GM21423 (cell line): Measurements from ENCODE around the gene INPP5B.
A peak's percentile ranks its signal among the peaks of the same experiment; 100 is the strongest.
"Not testable (repeated sequence)": the region's sequence is repeated elsewhere in the genome, so short reads cannot be mapped to it uniquely, and the experiment has no call there.

Experiments used
- ATAC-seq: cut with Tn5 transposase; IDR thresholded peaks from one replicate; pipeline ENCODE4 v1.9.1; 2021; ENCODE audit warnings: mild to moderate bottlenecking, moderate library complexity; ENCODE audit not compliant: unreplicated experiment

The INPP5B gene

GRCh38 chr1:37946703-37947360 is at the start of gene INPP5B:
TSS of gene INPP5B (minus strand) at chr1:37947053. CDS start at chr1:37946308, 745 bp downstream.
- ATAC-seq = peak; percentile 90

- no peak for ATAC-seq
These were observed 49.0 kb upstream of the INPP5B start for GRCh38 chr1:37995751-37996345.

DNA sequence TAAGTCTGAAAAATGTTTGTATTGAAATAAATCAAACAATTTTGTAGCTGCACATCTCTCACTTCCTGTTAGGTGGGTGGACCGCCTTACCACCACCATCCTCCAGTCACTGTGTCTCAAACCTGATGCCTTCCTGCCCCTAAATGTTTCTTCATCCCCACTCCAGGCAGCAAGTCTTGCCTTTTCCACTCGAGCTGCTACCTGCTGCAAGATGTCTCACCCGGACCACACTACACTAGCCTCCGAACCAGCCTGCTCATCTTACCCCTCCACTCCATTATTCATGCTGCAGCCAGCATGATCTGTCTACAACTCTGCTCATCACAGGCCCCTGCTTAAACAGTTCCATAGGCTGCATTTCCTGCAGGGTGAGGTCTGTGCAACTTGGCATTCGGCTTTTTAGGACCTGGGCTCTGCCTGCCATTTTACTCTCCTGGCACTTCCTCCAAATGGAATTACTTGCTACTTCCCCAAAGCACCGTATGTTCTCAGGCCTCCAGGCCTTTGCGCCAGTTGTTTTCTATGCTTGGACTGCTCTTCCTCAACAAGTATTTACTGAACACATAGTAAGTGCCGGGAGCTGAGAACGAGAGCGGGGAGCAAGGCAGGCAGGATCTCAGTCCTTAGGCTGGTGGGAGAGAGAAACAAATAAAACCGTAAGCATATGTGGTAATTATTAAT is 48.2 kb upstream of the INPP5B start:
- ATAC-seq = no peak

GRCh38 chr1:37989361-37989930 is 42.6 kb upstream of the INPP5B start:
- peak; percentile 29 for ATAC-seq

GRCh38 chr1:37987679-37988078 is 40.8 kb upstream of the INPP5B start:
- ATAC-seq = no peak

- no peak for ATAC-seq
These were observed 36.7 kb upstream of the INPP5B start for GRCh38 chr1:37983546-37983945.

DNA sequence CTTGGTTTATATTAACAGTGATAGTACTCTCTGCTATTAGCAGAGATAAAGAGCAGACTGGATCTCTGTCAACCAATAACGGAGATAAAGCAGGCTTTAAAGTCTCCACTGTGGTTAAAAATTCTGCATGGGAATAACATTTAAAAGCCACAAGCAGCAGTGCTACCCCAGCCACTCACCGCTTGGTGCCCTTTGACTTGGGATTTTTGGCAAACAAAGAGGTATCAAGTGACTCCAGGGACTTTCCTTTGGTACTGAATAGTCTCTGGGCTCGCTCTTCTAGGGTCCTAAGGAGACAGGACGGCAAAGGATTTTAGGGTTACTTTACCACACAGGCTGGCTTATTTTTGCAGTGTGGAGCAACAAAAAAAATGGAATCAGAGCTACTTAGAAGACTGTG is 31.7 kb upstream of the INPP5B start:
- no peak for ATAC-seq

GRCh38 chr1:37975083-37975482 is 28.2 kb upstream of the INPP5B start:
- not testable (repeated sequence) for ATAC-seq

- no peak for ATAC-seq
These were observed 27.7 kb upstream of the INPP5B start for GRCh38 chr1:37974567-37974966.

- not testable (repeated sequence) for ATAC-seq
These were observed 26.8 kb upstream of the INPP5B start for GRCh38 chr1:37973684-37974083.

DNA sequence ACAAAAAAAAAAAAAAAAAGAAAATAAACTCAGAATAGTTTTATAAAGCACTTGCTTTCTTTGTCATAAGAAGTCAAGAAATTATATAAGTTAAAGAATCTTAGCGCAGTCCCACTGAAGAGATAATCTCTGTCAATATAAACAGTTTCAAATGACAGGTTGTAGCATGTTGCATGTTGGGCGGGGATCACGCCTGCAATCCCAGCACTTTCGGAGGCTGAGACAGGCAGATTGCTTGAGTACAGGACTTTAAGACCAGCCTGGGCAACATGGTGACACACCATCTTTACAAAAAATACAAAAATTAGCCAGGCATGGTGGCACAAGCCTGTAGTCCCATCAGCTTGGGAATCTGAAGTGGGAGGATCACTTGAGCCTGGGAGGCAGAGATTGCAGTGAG is 18.4 kb upstream of the INPP5B start:
- no peak for ATAC-seq

- not testable (repeated sequence) for ATAC-seq
These were observed 17.3 kb upstream of the INPP5B start for GRCh38 chr1:37964106-37964505.

DNA sequence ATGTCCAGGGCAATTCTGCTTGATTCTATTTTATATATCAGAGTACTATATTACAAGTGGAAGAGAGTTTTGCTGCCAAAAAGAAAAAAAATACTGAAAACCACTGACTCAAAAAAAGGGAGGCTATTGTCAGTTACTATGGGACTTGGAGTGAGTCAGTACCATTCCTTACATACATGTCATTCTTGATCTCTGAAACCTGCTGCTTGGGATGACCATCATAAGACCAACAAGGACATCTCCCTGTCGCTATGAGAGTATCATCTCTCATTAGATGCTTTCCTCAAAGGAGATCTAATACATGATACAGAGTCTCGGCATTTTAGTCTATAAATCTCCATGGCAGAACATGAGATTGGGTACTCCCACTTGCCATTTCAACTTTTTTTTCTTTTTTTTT is 11.8 kb upstream of the INPP5B start:
- ATAC-seq = no peak

GRCh38 chr1:37955685-37956084 is 8.8 kb upstream of the INPP5B start:
- ATAC-seq = no peak

DNA sequence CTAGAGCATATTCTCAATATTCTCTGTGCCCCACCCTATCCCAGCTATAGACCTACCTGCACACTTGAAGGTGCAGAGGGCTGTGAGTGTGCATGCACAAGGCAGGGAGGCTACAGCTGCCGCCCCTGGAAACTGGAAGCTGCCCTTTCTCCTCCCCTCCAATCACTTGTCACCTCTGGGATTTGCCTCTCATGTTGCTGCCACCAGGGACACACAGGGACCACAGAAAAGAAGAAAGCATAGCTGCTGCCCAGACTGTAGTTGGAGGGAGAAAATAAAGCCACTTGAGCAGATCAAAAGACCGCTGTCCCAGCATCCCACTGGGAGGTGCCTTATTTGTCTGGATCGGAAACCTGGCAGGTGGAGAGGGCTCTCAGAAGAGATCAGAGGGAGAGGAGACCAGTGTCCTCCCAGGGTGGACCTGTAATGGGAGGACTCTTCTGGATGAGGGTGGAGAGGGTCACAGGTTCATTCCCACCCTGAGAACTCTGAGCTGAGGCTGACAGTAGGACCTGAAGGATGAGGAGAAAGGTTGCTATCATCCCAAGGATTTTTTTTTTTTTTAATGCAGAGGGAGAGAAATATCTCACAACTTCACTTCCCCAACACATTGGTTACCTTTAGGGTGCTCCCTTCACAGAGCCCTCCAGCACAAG is 7.6 kb upstream of the INPP5B start:
- ATAC-seq = no peak

- no peak for ATAC-seq
These were observed 5.9 kb upstream of the INPP5B start for GRCh38 chr1:37952738-37953137.

- ATAC-seq = no peak
These were observed 5.2 kb upstream of the INPP5B start for GRCh38 chr1:37951783-37952624.

DNA sequence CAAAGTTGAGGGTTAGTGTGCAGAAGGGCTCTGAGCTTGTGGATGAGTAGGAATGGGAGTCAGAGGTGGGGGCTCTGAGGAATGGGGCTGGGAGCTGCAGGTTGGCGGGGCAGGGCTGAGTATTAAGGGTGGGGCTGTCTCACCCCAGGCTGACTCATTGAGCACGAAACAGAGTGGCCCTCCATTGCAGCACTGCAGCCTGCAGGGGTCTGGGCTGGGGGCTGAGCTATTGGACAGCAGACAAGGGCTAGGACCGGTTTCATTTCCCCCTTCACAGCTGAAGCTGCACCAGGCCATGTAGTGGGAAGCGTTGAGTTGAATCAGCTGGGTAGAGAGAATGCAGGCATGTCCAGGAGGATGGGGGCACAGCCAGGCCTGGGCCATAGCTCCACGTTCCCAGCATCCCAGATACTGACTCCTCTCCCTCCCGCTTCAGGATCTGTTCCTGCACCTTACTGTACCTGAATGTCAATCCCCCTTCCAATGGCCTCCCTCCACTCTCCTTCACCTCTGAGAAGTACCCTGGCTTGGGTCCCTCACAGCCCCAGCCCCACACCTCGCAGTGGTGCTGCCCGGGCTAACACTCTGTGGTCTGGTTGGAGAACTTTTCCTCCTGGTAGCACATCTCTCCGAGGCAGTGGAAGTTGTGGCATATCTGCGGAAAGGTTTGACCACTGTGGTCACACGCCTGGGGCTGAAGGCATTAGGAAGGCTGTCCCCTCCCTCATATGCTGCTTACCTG is 4.4 kb upstream of the INPP5B start:
- no peak for ATAC-seq

GRCh38 chr1:37949524-37950152 is 2.8 kb upstream of the INPP5B start:
- no peak for ATAC-seq
